ENCODE results near the gene LAMA5. TPM values are rescaled to one million over a fixed set of nuclear protein-coding genes. Genes with fewer than 3 reads are reported as not detected.

LAMA5 gene
- polyA plus RNA-seq, 2 of the 4 experiments (the other 2 are of a cell fraction) = 20.4 to 196 TPM

DNA sequence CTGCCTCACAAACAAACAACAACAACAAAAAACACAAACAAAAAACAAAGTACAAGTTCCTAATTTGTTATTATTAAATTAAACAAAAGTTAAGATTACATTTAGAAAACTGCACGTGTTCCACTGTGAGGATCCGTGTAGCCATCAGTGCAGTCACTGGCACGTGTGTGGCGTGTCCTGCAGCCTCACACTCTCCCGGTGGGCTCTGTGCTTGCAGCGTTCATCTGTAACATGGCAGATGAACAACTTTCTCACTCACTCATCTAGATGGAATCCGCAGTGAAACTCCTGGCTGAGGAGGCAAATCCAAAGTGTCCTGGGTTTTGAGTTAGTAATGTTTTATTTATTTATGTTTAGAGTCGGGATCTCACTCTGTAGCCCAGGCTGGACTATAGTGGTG, 77.2 kb downstream of the LAMA5 start:
- DNase-seq (ENCODE audit: low read depth in 1 of 2, low spot score in 1 of 2) = no peak
- 92% methylated on average over 8 of the region's 8 CpGs for whole genome bisulfite sequencing (ENCODE audit: missing lambda C conversion rate)
- no peak for ATAC-seq
- no peak for FAIRE-seq
- Histone ChIP-seq H3K27ac (no peak overlapping the region), H3K4me1 (no peaks in the 10 kb centered on the region), H3K4me3 (no peak overlapping the region), H3K9me3 (no peaks in the 10 kb centered on the region), H3K4me2 (no peak overlapping the region)
- CTCF ChIA-PET = interaction anchor here (2.7 kb wide), 1 partner anchor 11 kb away, joined by 10 read pairs; no protein-coding TSS in a partner anchor
- POLR2A ChIA-PET = no interaction called here
- TF ChIP-seq MYC (IDR thresholded peaks at IDR 0.05; ENCODE audit: borderline replicate concordance, low read length) (no peak), CHD2 (IDR thresholded peaks at IDR 0.05; ENCODE audit: low read length, partially characterized antibody) (no peak), RFX5 (IDR thresholded peaks at IDR 0.05) (no peak), PBX3 (IDR thresholded peaks at IDR 0.05) (no peak), ZFP36 (IDR thresholded peaks at IDR 0.05; ENCODE audit: borderline replicate concordance, partially characterized antibody) (no peak), ESRRA (IDR thresholded peaks at IDR 0.05; ENCODE audit: borderline replicate concordance, low read length) (no peak), FOSL2 (IDR thresholded peaks at IDR 0.05) (no peak), FOSL2 (CRISPR knock-in tag; IDR thresholded peaks at IDR 0.05) (no peak), HOXB5 (CRISPR knock-in tag; IDR thresholded peaks at IDR 0.05) (no peak), JUNB (IDR thresholded peaks at IDR 0.05) (no peak), EP300 (IDR thresholded peaks at IDR 0.05) (no peak), CEBPB (IDR thresholded peaks at IDR 0.05) (no peak), E2F6 (IDR thresholded peaks at IDR 0.05; ENCODE audit: borderline replicate concordance, low read depth) (no peak), CBX8 (IDR thresholded peaks at IDR 0.05) (no peak), MAFK (IDR thresholded peaks at IDR 0.05; ENCODE audit: partially characterized antibody) (no peak), SREBF2 (IDR thresholded peaks at IDR 0.05) (no peak), RARB (CRISPR knock-in tag; IDR thresholded peaks at IDR 0.05) (no peak)
- TF ChIP-seq, protein P1, sequence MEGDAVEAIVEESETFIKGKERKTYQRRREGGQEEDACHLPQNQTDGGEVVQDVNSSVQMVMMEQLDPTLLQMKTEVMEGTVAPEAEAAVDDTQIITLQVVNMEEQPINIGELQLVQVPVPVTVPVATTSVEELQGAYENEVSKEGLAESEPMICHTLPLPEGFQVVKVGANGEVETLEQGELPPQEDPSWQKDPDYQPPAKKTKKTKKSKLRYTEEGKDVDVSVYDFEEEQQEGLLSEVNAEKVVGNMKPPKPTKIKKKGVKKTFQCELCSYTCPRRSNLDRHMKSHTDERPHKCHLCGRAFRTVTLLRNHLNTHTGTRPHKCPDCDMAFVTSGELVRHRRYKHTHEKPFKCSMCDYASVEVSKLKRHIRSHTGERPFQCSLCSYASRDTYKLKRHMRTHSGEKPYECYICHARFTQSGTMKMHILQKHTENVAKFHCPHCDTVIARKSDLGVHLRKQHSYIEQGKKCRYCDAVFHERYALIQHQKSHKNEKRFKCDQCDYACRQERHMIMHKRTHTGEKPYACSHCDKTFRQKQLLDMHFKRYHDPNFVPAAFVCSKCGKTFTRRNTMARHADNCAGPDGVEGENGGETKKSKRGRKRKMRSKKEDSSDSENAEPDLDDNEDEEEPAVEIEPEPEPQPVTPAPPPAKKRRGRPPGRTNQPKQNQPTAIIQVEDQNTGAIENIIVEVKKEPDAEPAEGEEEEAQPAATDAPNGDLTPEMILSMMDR (IDR thresholded peaks at IDR 0.05) = no peak
- TF ChIP-seq, protein P2, sequence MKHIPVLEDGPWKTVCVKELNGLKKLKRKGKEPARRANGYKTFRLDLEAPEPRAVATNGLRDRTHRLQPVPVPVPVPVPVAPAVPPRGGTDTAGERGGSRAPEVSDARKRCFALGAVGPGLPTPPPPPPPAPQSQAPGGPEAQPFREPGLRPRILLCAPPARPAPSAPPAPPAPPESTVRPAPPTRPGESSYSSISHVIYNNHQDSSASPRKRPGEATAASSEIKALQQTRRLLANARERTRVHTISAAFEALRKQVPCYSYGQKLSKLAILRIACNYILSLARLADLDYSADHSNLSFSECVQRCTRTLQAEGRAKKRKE (CRISPR knock-in tag; IDR thresholded peaks at IDR 0.05; ENCODE audit: low read depth) = no peak

DNA sequence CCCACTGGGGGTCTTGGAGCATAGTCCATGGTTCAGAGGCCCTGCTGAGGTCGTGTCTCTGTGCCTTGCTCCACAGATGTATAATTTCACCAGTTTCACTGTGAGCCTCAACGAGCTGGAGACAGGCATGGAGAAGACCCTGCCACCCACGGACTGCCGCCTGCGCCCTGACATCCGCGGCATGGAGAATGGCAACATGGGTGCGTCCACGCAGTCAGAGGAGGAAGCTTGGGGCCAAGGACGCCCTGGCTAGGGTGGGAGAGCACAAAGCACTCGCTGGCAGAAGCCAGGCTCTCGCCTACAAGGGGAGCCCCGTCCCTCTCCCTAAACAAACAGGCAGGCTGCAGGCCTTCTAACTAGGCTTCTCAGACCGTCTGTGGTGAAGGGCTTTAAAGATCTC, 78.0 kb downstream of the LAMA5 start:
- POLR2A ChIA-PET = no interaction called here
- TF ChIP-seq CHD2 (IDR thresholded peaks at IDR 0.05; ENCODE audit: low read length, partially characterized antibody) = no peak
- TF ChIP-seq, protein P3, sequence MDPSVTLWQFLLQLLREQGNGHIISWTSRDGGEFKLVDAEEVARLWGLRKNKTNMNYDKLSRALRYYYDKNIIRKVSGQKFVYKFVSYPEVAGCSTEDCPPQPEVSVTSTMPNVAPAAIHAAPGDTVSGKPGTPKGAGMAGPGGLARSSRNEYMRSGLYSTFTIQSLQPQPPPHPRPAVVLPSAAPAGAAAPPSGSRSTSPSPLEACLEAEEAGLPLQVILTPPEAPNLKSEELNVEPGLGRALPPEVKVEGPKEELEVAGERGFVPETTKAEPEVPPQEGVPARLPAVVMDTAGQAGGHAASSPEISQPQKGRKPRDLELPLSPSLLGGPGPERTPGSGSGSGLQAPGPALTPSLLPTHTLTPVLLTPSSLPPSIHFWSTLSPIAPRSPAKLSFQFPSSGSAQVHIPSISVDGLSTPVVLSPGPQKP (IDR thresholded peaks at IDR 0.05; ENCODE audit: low read depth, low read length) = no peak
- no peak for TF ChIP-seq POLR2A (IDR thresholded peaks at IDR 0.05; ENCODE audit: low read length)
- no peak for TF ChIP-seq GATA3 (IDR thresholded peaks at IDR 0.05; ENCODE audit: borderline replicate concordance)
- no peak for TF ChIP-seq TFCP2L1 (CRISPR knock-in tag; IDR thresholded peaks at IDR 0.05)
- TF ChIP-seq SREBF2 (IDR thresholded peaks at IDR 0.05) = no peak
- no peak for TF ChIP-seq NFE2L2 (conservative IDR thresholded peaks at IDR 0.05; ENCODE audit: low read length)
- TF ChIP-seq, protein P1 (IDR thresholded peaks at IDR 0.05) = no peak
- no peak for TF ChIP-seq CHD4 (IDR thresholded peaks at IDR 0.05; ENCODE audit: borderline replicate concordance)
- TF ChIP-seq, protein P4, sequence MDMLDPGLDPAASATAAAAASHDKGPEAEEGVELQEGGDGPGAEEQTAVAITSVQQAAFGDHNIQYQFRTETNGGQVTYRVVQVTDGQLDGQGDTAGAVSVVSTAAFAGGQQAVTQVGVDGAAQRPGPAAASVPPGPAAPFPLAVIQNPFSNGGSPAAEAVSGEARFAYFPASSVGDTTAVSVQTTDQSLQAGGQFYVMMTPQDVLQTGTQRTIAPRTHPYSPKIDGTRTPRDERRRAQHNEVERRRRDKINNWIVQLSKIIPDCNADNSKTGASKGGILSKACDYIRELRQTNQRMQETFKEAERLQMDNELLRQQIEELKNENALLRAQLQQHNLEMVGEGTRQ (IDR thresholded peaks at IDR 0.05) = no peak
- TF ChIP-seq HOXB5 (CRISPR knock-in tag; IDR thresholded peaks at IDR 0.05) = no peak
- no peak for TF ChIP-seq NR3C1 (IDR thresholded peaks at IDR 0.05)
- TF ChIP-seq, protein P2 (CRISPR knock-in tag; IDR thresholded peaks at IDR 0.05; ENCODE audit: low read depth) = no peak
- TF ChIP-seq HOXB13 (CRISPR knock-in tag; IDR thresholded peaks at IDR 0.05; ENCODE audit: low read depth) = no peak
- TF ChIP-seq JUNB (IDR thresholded peaks at IDR 0.05) = no peak
- TF ChIP-seq EHMT2 (IDR thresholded peaks at IDR 0.05; ENCODE audit: low read depth) = no peak

More for the DNA sequence above, 78.0 kb downstream of the LAMA5 start:
- DNase-seq (ENCODE audit: low read depth in 1 of 2, low spot score in 1 of 2) = no peak
- Histone ChIP-seq H3K4me2 (no peak overlapping the region), H3K4me1 (no peaks in the 10 kb centered on the region), H3K27ac (no peak overlapping the region), H3K4me3 (no peak overlapping the region), H3K9me3 (no peaks in the 10 kb centered on the region)
- ATAC-seq = no peak
- no peak for FAIRE-seq
- 76% methylated on average over 14 of the region's 14 CpGs for WGBS (ENCODE audit: missing lambda C conversion rate)
- CTCF ChIA-PET = no interaction called here

Measured in A549 (cell line).